ENCODE data around the gene CYBC1.

- TF ChIP-seq, protein P1, sequence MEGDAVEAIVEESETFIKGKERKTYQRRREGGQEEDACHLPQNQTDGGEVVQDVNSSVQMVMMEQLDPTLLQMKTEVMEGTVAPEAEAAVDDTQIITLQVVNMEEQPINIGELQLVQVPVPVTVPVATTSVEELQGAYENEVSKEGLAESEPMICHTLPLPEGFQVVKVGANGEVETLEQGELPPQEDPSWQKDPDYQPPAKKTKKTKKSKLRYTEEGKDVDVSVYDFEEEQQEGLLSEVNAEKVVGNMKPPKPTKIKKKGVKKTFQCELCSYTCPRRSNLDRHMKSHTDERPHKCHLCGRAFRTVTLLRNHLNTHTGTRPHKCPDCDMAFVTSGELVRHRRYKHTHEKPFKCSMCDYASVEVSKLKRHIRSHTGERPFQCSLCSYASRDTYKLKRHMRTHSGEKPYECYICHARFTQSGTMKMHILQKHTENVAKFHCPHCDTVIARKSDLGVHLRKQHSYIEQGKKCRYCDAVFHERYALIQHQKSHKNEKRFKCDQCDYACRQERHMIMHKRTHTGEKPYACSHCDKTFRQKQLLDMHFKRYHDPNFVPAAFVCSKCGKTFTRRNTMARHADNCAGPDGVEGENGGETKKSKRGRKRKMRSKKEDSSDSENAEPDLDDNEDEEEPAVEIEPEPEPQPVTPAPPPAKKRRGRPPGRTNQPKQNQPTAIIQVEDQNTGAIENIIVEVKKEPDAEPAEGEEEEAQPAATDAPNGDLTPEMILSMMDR (conservative IDR thresholded peaks at IDR 0.05; ENCODE audit: low read depth, low read length) = no peak
- TF ChIP-seq USF2 (IDR thresholded peaks at IDR 0.05; ENCODE audit: low read depth, low read length) = no peak
- TF ChIP-seq CEBPB (IDR thresholded peaks at IDR 0.05; ENCODE audit: low read depth, low read length) = no peak
- no peak for TF ChIP-seq POLR2A (IDR thresholded peaks at IDR 0.05; ENCODE audit: low read depth, low read length)
- no peak for TF ChIP-seq FOS (IDR thresholded peaks at IDR 0.05; ENCODE audit: low read depth, low read length)
- no peak for TF ChIP-seq SMC3 (IDR thresholded peaks at IDR 0.05; ENCODE audit: low read depth, low read length)
- no peak for TF ChIP-seq MAZ (IDR thresholded peaks at IDR 0.05; ENCODE audit: borderline replicate concordance, low read depth, low read length)
- TF ChIP-seq MAFK (IDR thresholded peaks at IDR 0.05; ENCODE audit: low read depth, low read length) = no peak
- no peak for TF ChIP-seq RAD21 (IDR thresholded peaks at IDR 0.05; ENCODE audit: low read length)
- no peak for TF ChIP-seq RCOR1 (IDR thresholded peaks at IDR 0.05; ENCODE audit: insufficient replicate concordance, low read length)
Measured at GRCh38 chr17:82446124-82446523, 4.4 kb downstream of the CYBC1 start.

Measured in IMR-90 (cell line).